VCaP (cell line): ENCODE results near the gene CACNA1S.
A peak's percentile ranks its signal among the peaks of the same experiment; 100 is the strongest.

ENCODE experiments used
- H3K27ac ChIP-seq: fragments of 450-650 bp; 2 replicates; pipeline ENCODE4 v1.5.1; 2017
- TF ChIP-seq, protein P1 (sequence below): fragments of 450-650 bp; conservative IDR thresholded peaks from 2 replicates; pipeline ENCODE4 v1.5.1; 2017; ENCODE audit warnings: mild to moderate bottlenecking, moderate library complexity

Gene CACNA1S

GRCh38 chr1:201059871-201060555 lies 52.2 kb downstream of the CACNA1S start:
- peak overlapping the region; percentile 43 for H3K27ac ChIP-seq
- TF ChIP-seq, protein P1, sequence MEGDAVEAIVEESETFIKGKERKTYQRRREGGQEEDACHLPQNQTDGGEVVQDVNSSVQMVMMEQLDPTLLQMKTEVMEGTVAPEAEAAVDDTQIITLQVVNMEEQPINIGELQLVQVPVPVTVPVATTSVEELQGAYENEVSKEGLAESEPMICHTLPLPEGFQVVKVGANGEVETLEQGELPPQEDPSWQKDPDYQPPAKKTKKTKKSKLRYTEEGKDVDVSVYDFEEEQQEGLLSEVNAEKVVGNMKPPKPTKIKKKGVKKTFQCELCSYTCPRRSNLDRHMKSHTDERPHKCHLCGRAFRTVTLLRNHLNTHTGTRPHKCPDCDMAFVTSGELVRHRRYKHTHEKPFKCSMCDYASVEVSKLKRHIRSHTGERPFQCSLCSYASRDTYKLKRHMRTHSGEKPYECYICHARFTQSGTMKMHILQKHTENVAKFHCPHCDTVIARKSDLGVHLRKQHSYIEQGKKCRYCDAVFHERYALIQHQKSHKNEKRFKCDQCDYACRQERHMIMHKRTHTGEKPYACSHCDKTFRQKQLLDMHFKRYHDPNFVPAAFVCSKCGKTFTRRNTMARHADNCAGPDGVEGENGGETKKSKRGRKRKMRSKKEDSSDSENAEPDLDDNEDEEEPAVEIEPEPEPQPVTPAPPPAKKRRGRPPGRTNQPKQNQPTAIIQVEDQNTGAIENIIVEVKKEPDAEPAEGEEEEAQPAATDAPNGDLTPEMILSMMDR: no peak

DNA sequence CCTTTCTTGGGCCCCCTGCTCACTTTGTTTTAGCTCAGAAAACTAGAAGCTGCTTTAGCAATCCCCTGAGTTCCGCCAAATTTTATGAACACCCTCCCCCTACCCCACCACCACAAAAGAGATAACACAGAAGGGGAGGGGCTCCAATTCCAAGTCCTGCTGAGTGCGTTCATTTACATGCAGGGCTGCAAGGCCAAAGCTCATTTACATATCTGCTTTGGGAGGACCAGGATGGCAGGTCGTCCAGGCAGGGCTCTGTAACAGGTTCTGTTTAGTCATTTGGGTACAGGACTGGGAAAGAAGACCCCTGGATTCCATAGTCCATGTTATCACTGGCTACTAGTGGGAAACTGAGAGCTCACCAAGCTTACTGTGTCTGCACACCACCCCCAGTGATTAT lies 52.8 kb downstream of the CACNA1S start:
- TF ChIP-seq, protein P1: no peak
- H3K27ac ChIP-seq: peak overlapping the region; percentile 43

- TF ChIP-seq, protein P1: no peak
- no peak overlapping the region for H3K27ac ChIP-seq
Measured at GRCh38 chr1:201054091-201054543, 58.1 kb downstream of the CACNA1S start.

GRCh38 chr1:201053155-201053860 lies 58.9 kb downstream of the CACNA1S start:
- H3K27ac ChIP-seq: no peak overlapping the region
- TF ChIP-seq, protein P1: no peak

GRCh38 chr1:201051399-201051798 lies 60.8 kb downstream of the CACNA1S start:
- TF ChIP-seq, protein P1: no peak
- H3K27ac ChIP-seq: no peak overlapping the region

GRCh38 chr1:201050515-201051277 lies 61.5 kb downstream of the CACNA1S start:
- H3K27ac ChIP-seq: no peak overlapping the region
- TF ChIP-seq, protein P1: no peak

- no peak overlapping the region for H3K27ac ChIP-seq
- TF ChIP-seq, protein P1: no peak
Measured at GRCh38 chr1:201049248-201049831, 62.9 kb downstream of the CACNA1S start.
